ENCODE data around the gene ITFG1.

ITFG1 gene

GRCh38 chr16:47136099-47136842, 324.6 kb downstream of the ITFG1 start:
- H3K36me3 ChIP-seq (ENCODE audit: control insufficient read depth in 2 of 2, insufficient read depth in 1 of 2, low read length in 2 of 2) = peaks cover 0 to 4% of the 10 kb centered on the region in 2 experiments; a peak in 1 of 3 replicates
- POLR2A ChIA-PET = interaction anchor here (0.6 kb wide), 1 partner anchor 954 kb away, joined by 4 read pairs; no protein-coding TSS in a partner anchor
- no peak for TF ChIP-seq ZNF571 (tag by site-specific recombination; IDR thresholded peaks at IDR 0.05)
- TF ChIP-seq ZNF18 (tag by site-specific recombination; IDR thresholded peaks at IDR 0.05) = no peak
- TF ChIP-seq FEZF1 (tag by site-specific recombination; IDR thresholded peaks at IDR 0.05) = no peak
- TF ChIP-seq MYNN (tag by site-specific recombination; IDR thresholded peaks at IDR 0.05; ENCODE audit: borderline replicate concordance) = no peak
- TF ChIP-seq ZNF600 (tag by site-specific recombination; IDR thresholded peaks at IDR 0.05) = no peak
- TF ChIP-seq ZNF639 (tag by site-specific recombination; IDR thresholded peaks at IDR 0.05) = no peak
- TF ChIP-seq REPIN1 (tag by site-specific recombination; IDR thresholded peaks at IDR 0.05; ENCODE audit: low read depth) = no peak
- peak; percentile 60 for TF ChIP-seq SCRT2 (tag by site-specific recombination; IDR thresholded peaks at IDR 0.05)
- no peak for TF ChIP-seq ZSCAN4 (tag by site-specific recombination; IDR thresholded peaks at IDR 0.05)
- TF ChIP-seq ZNF629 (tag by site-specific recombination; IDR thresholded peaks at IDR 0.05) = no peak
- no peak for TF ChIP-seq ZNF121 (tag by site-specific recombination; IDR thresholded peaks at IDR 0.05)
- no peak for TF ChIP-seq ZNF23 (tag by site-specific recombination; IDR thresholded peaks at IDR 0.05; ENCODE audit: borderline replicate concordance)
- TF ChIP-seq SCRT1 (tag by site-specific recombination; IDR thresholded peaks at IDR 0.05; ENCODE audit: borderline replicate concordance) = 0 out of 2 replicates have a peak, but pooled peaks have one; percentile 9
- TF ChIP-seq ZNF341 (tag by site-specific recombination; IDR thresholded peaks at IDR 0.05; ENCODE audit: low read depth) = no peak
- TF ChIP-seq ZBTB17 (tag by site-specific recombination; IDR thresholded peaks at IDR 0.05) = no peak
- no peak for TF ChIP-seq ZNF37A (tag by site-specific recombination; IDR thresholded peaks at IDR 0.05)
- no peak for TF ChIP-seq ZNF433 (tag by site-specific recombination; IDR thresholded peaks at IDR 0.05; ENCODE audit: low read depth)
- no peak overlapping the region for H3K27ac ChIP-seq (ENCODE audit: extremely low read depth, low read depth, low read length)
- H3K4me1 ChIP-seq (ENCODE audit: control insufficient read depth, insufficient read depth, low read length) = peaks cover 2% of the 10 kb centered on the region; the same call in 1 of the 2 replicates
- CTCF ChIA-PET = interaction anchor here (0.9 kb wide), 1 partner anchor 26 kb away, joined by 3 read pairs; no protein-coding TSS in a partner anchor
- no peak overlapping the region for H3K4me3 ChIP-seq (ENCODE audit: low read depth, low read length)
- H3K9me3 ChIP-seq (ENCODE audit: control insufficient read depth, insufficient read depth, low read depth, low read length) = no peaks in the 10 kb centered on the region

- Histone ChIP-seq H3K4me3 (ENCODE audit: low read depth, low read length) (no peak overlapping the region), H3K9me3 (ENCODE audit: control insufficient read depth, insufficient read depth, low read depth, low read length) (no peaks in the 10 kb centered on the region), H3K36me3 (ENCODE audit: control insufficient read depth in 2 of 2, insufficient read depth in 1 of 2, low read length in 2 of 2) (peaks cover 0 to 4% of the 10 kb centered on the region in 2 experiments; a peak in 1 of 3 replicates), H3K4me1 (ENCODE audit: control insufficient read depth, insufficient read depth, low read length) (peaks cover 2% of the 10 kb centered on the region; the same call in 1 of the 2 replicates), H3K27ac (ENCODE audit: extremely low read depth, low read depth, low read length) (no peak overlapping the region)
- CTCF ChIA-PET = no interaction called here
- POLR2A ChIA-PET = no interaction called here
- TF ChIP-seq ZNF155 (tag by site-specific recombination; IDR thresholded peaks at IDR 0.05) (no peak), ZFP3 (tag by site-specific recombination; IDR thresholded peaks at IDR 0.05; ENCODE audit: low read depth) (no peak), ZBTB7A (tag by site-specific recombination; IDR thresholded peaks at IDR 0.05; ENCODE audit: low read depth) (no peak), ZNF416 (tag by site-specific recombination; IDR thresholded peaks at IDR 0.05) (no peak), BCL11A (tag by site-specific recombination; IDR thresholded peaks at IDR 0.05; ENCODE audit: low read depth) (no peak), ZNF354C (tag by site-specific recombination; IDR thresholded peaks at IDR 0.05; ENCODE audit: borderline replicate concordance, low read depth) (no peak), ZNF654 (tag by site-specific recombination; IDR thresholded peaks at IDR 0.05; ENCODE audit: low read depth) (no peak), ZNF514 (tag by site-specific recombination; IDR thresholded peaks at IDR 0.05) (no peak)
These were observed 326.3 kb downstream of the ITFG1 start for GRCh38 chr16:47134550-47134949.

Measured in HEK293 (cell line).